Stimulated activated CD8-positive, alpha-beta memory T cell treated with anti-CD3 and anti-CD28 coated beads, Interleukin-12 subunit alpha, Interleukin-12 subunit beta, amount 100 ng/mL, for 24 hours (primary cell): Measurements from ENCODE around the gene TRIM16.
"Not testable (repeated sequence)": the region's sequence is repeated elsewhere in the genome, so short reads cannot be mapped to it uniquely, and the experiment has no call there.

Source experiments
- DNase-seq: peaks from one replicate; pipeline ENCODE4 v3.0.0-alpha.2; 2020; ENCODE audit errors: extremely low read depth

TRIM16 gene

DNA sequence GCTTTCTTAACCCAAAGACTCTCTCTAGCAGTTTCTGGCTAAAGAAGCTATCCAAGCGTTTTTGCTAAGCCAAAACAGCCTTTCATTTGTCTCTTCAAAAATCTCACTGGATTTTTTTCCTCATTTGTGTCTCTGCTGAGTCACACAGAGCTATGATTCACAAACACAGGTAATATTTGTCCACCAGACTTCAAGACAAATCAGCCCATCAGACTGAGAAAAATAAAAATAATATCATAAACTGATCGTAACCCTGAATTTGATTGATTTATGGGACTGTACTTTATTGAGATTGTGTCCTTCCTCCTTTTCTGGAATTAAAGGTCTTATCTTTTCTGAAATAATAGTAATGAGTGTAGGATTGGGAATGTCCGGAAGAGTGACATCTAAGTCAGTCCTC lies 25.8 kb downstream of the TRIM16 start:
- DNase-seq: no peak

GRCh38 chr17:15657868-15658267 lies 26.2 kb downstream of the TRIM16 start:
- DNase-seq: no peak

DNA sequence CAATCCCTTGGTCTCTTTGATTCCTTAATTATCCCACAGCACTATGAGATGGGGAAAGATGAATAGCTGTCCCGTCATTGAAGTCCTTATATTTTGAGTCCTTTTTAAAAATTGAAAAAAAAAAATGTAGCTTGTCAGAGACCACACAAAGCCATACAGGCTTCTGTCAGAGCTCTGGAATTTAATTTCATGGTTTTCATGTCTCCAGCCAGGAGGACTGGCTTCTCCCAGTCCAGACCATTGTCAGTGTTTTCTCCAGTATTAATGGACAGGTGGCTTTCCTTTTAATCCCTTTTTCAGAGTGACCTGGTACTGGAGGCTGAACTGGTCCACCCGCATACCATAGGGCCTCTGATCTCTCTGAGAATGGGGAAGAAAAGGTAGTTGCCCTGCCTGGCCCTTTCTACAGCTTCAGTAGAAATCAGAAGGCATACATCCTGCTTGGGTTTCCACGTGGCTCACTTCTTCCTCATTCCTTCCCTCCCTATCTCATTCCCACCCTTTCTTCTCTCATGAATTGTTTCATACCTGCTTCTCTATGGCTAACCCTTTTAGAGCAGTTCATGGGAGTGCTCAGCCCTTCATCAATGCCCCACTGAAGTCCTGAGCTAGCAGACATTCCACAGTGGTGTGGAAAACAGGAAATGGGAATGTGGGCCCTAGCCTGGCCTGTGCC lies 29.1 kb downstream of the TRIM16 start:
- DNase-seq: no peak

GRCh38 chr17:15654401-15654800 lies 29.7 kb downstream of the TRIM16 start:
- DNase-seq: not testable (repeated sequence)

- DNase-seq: no peak
Observed at GRCh38 chr17:15652960-15653359, 31.2 kb downstream of the TRIM16 start.

DNA sequence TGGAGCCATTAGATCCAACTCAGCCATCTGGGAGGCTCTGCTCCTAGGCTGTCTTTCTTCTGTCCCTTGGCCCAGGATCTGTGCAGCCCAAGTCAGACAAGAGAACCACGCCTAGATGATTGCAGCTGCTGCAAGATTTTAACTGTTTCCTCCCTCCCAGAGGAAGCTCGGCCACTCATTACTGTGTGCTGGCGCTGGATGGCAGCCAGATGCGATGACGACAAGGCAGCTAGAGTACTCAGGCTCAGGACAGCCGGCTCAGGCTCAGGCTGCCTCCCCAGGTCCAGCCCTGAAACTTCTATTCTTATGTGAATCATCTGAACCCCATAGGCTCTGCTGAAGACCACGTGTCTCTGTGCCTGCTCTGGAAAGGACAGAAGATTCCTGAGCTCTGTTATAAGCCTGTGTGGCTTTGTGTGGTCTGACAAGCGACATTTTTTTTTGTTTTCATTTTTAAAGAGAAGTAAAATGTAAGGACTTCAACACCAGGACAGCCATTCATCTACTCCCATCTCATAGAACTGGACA lies 32.5 kb downstream of the TRIM16 start:
- no peak for DNase-seq

GRCh38 chr17:15650741-15651582 lies 33.1 kb downstream of the TRIM16 start:
- DNase-seq: no peak

DNA sequence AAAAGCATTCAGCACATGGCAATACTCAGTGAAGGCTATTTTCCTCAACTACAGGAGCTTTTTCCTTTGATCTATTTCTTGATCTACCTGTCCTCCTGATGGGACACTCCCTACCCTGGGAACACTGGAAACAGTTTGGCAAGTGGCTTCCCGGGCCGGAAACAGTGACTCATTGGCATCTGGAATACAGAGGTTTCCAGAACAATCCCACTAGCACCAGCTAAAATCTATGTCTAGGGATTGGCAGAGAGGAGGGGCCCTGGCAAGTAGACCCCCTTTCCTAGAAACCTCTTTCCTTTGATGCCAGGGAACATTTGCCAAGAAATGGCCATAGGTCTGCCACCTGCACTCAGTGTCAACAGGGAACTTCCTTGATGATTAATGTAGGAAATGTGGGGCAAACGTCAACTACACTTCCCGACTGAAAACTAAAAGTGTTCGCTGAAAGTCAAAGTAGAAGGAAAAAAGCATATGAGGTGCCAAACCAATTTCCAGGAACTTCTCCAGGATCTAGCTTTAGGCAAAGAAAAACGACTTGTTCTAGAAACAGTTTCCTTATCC lies 34.2 kb downstream of the TRIM16 start:
- no peak for DNase-seq

DNA sequence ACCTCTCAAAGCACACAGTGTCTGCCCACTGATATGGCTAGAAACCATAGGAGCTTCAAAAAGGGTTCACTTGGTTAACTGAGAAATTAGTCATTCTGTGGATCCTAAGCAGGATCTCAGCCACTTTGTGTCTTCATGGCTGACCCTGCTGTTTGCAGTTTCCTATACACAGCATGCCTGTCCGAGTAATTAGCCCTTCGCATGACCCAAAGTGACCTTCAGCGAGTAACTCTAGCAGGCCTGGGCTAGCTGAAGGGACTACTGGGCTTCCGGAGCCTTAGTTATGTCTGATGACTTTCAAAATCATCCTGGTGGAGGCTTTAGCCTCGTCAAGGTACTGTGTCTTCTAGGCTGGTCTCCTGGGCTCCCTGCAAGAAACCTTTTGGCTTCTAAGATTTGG lies 35.7 kb downstream of the TRIM16 start:
- no peak for DNase-seq

- DNase-seq: not testable (repeated sequence)
Observed at GRCh38 chr17:15645942-15646312, 38.2 kb downstream of the TRIM16 start.

GRCh38 chr17:15645099-15645941 lies 38.8 kb downstream of the TRIM16 start:
- DNase-seq: not testable (repeated sequence)

DNA sequence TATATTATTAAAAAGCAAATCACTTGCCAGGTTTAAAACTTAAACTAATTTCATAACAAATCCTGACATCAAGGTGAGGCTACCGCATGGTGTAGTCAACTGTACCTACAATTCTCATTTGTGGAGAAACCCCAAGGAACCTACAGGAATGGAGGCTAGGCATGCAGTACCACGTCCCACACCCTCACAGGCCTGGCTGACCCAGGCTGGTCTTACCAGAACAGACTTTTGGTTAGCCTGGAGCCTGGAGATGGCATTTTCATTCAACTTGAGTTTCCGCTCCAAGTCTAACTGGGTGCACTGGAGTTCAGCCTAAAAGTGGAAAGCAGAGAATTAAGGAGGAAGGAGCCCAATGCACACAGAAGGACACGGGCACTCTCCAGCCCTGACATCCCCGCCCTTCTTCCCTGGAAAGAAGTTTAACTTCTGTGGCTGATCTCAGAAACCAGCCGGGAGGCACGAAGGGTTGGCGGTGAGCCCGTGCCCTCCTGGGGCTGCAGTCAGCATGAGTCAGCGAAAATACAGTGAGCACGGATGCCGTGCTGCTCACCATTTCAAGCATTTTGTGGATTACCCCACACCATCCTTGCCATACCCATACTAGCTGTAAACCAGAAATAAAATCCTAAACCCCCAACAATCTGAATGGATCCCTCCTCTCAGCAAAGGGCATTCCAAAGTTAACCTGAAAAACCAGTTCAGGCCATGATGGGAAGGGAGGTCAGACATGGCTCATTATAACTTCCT lies 41.4 kb downstream of the TRIM16 start:
- DNase-seq: not testable (repeated sequence)

GRCh38 chr17:15642014-15642413 lies 42.1 kb downstream of the TRIM16 start:
- DNase-seq: not testable (repeated sequence)

DNA sequence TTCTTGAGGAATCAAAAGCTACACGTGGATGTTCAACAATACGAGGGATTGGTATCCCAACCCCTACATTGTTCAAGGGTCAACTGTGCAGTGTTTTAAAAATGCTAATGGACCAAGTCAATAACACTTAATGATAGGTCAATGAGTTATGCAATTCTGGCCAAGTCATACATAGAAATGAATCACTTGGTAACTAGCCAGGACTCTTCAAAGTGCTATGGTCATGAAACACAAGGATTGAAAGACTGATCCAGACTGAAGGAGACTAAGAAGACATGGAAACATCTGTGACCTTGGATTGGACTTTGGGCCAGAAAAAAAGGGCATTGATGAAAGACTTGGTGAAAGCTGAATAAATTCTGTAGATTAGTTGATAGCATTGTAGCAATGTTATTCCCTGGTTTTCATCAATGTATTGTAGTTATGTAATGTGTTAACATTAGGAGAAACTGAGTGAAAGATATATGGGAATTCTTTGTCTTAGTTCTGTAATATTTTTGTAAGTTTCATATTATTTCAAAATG lies 53.1 kb downstream of the TRIM16 start:
- DNase-seq: not testable (repeated sequence)

DNA sequence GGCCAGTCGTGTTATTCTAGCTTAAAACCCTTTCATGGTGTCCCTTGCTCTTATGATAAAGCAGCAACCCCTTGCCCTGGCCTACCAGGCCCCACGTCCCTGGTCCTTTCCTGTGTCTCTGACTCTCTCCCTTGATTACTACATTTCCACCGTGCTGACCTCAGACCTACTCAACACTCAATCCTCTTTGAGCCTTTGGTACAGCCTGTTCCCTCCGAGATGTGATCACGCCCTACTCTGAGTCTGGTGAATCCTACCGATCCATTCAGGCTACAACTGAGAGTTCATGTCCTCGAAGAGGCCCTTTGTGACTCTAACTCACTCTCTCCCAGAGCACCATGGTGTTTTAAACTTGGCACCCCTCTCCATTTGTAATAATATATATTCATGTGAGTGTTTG lies 54.1 kb downstream of the TRIM16 start:
- DNase-seq: not testable (repeated sequence)

DNA sequence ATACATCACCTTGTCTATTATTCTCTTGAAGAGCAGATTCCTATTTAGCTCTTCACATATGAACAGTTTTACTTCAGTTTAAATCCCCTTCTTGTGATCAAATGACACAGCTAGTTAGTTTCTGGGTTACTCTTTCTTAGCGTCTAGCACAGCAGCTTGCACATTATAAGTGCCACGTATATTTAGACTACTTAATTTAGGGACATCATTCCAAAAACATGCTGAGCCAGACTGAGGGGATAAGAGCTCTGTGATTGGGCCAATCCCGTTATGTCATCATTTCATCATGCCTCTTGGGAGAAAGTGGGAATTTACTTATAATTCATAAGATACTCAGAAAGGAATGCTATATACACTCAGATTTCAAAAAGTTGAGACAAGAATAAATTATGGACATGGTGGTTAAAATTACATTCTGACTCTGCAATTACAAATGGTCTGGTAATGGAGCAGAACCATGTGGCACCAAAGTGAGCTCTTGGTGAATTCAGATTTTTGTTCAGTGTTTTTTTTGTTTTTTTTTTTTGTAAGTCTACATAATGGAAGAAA lies 60.4 kb downstream of the TRIM16 start:
- DNase-seq: not testable (repeated sequence)

- not testable (repeated sequence) for DNase-seq
Observed at GRCh38 chr17:15623255-15623654, 60.9 kb downstream of the TRIM16 start.

GRCh38 chr17:15622124-15622523 lies 62.0 kb downstream of the TRIM16 start:
- DNase-seq: not testable (repeated sequence)

DNA sequence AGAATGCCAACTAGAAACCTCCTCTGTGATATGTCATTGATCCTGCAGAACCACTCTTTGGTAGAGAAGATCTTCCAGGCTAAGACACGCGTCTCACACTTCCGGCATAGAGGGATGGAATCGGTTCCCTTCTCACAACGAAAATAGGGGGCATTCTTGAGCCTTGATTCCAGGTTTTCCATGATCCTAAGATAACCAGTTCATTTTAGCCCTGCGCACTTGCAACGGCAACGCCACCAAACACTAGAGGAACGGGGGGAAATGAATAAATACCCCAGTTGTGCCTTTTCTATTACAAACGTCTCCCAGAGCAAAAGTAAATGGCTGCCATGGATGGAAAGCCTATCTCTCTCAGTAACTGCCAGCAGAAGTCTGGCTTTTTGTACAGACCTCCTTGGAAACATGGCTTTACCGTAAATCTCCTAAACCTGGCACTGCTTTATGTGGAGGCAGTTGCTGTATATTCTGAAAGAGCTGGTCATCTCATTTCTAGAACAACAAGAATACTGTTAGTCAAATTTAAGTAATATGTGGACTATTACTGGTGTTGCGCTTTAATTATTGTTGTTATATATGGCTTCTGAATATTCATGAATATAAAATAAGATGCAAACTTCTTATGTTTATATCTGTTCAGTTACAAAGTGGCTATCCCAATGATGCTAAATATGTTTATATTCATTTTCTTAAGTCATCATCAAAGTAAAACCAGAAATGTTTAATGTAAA lies 64.6 kb downstream of the TRIM16 start, which contains the start of gene FBXW10B:
Gene FBXW10B, minus strand, starts transcription at position 374 of the 728 bp plus-strand sequence. Its CDS starts 192 bp downstream, at position 182.
- DNase-seq: not testable (repeated sequence)
